Measurements from ENCODE around the gene KIF21A. TPM values are rescaled to one million over a fixed set of nuclear protein-coding genes. Genes with fewer than 3 reads are reported as not detected.

The KIF21A gene
- total RNA-seq (2022; extraction: Qiagen RNA extraction; ENCODE audit: low read depth): 11.5 to 22.2 TPM (median 20.7 TPM) in 5 replicates

DNA sequence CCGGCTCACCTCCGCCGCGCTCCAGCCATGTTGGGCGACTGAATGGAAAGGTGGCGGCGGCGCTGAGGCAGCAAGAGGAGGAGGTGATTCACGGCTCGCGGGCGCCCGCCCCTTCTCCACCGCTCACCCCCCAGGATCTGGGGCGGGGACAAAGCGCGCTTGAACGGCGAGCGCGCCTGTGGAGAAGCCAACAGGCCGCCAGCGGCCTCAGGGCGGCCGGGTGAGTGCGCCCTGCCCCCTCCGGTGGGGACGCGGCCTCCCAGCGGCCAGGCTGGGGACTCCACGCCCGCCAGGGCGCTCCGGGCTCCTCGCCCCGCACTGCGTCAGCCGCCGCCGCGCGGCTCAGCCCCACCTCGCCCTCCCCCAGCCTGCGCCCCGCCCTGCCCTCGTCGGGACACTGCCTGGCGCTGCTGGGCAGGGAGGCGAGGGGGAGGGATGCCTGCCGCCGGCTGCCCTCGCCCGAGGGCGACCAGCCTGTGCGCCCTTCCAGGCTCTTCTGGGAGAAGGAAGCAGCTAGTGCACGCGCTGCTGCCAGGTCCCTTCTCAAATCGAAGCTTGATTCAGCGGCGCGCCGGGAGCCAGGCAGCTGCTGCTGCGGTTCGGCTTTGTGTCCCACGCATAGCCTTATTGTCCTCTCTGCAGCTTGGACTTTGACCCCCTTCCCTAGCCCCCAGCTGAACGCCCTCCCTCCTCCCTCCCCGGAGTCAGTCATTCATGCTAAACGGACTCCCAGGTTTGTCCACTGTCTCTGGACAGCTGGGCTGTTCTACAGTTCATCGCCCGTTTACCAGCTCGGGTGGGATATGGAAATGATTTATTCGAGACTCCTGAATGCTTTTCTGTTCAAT lies at the start of gene KIF21A:
Gene KIF21A (minus strand): TSS at position 40 of the 848 bp plus-strand sequence. CDS start 150 bp downstream, outside the sequence.

Other genes starting within 250 kb of the KIF21A start
- not detected in 5 replicates for gene ABCD2, start 176.7 kb upstream of the KIF21A start, total RNA-seq (2022; extraction: Qiagen RNA extraction; ENCODE audit: low read depth)

Data from A549 treated with RU486 at 1 μM for 4 hours (cell line).